Measurements from ENCODE around the gene CDC42EP5.

DNA sequence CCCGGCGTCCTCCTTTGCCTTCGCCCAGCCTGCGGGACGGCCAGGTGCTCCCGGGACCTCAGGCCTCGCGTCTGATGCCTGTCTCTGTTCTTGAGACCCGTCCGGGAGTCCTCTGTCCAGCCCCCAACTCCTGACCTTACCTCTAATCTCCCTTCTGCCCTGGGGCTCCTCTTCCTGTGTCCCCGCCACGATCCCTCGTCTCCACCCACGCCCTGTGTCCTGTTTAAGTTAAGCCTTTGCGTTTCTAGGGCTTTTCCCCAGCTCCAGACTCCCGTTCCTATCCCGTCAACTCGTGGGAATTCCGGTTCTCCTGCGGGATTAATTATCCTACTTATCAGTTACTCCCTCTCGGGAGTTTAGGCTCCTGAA, 23.4 kb downstream of the CDC42EP5 start:
- TF ChIP-seq CTCF (conservative IDR thresholded peaks at IDR 0.05) (no peak), ZFX (IDR thresholded peaks at IDR 0.05) (0 out of 2 replicates have a peak, but pooled peaks have one; percentile 2)
